ENCODE results near the gene FGD4.

Gene FGD4

GRCh38 chr12:32399370-32400113, at the start of gene FGD4:
Gene FGD4, plus strand, starts transcription at chr12:32399558.
- TF ChIP-seq, protein P1, sequence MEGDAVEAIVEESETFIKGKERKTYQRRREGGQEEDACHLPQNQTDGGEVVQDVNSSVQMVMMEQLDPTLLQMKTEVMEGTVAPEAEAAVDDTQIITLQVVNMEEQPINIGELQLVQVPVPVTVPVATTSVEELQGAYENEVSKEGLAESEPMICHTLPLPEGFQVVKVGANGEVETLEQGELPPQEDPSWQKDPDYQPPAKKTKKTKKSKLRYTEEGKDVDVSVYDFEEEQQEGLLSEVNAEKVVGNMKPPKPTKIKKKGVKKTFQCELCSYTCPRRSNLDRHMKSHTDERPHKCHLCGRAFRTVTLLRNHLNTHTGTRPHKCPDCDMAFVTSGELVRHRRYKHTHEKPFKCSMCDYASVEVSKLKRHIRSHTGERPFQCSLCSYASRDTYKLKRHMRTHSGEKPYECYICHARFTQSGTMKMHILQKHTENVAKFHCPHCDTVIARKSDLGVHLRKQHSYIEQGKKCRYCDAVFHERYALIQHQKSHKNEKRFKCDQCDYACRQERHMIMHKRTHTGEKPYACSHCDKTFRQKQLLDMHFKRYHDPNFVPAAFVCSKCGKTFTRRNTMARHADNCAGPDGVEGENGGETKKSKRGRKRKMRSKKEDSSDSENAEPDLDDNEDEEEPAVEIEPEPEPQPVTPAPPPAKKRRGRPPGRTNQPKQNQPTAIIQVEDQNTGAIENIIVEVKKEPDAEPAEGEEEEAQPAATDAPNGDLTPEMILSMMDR (IDR thresholded peaks at IDR 0.05; ENCODE audit: control insufficient read depth, extremely low read depth, insufficient read depth), result peak; percentile 59
- DNase-seq (ENCODE audit: low read depth), result peak; percentile 87
- peak within 1 kb of the TSS; percentile 63 for H3K4me3 ChIP-seq (ENCODE audit: low read depth, low read length)

DNA sequence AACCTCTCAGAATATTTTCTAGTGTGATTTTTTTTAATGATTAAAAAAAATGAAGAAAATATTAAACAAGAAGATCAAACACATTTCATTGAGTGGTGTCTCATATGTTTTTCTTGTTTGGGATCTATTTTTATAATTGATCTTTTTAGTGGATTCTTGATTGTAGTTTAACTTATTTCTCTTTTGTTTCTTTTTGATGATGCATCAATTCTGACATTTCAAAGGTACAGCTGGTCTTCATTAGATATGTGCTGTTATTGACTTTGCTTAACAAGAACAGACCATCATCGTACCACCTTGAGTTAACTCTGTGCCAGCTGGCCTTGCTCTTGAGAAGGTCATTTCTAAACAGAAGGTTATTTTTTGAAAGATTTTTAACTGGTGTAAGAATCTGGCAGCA, 45.8 kb upstream of the FGD4 start:
- no peak for DNase-seq (ENCODE audit: low read depth)
- TF ChIP-seq, protein P1 (IDR thresholded peaks at IDR 0.05; ENCODE audit: control insufficient read depth, extremely low read depth, insufficient read depth), result no peak
- no peak overlapping the region for H3K4me3 ChIP-seq (ENCODE audit: low read depth, low read length)

GRCh38 chr12:32357601-32358249, 41.6 kb upstream of the FGD4 start:
- H3K4me3 ChIP-seq (ENCODE audit: low read depth, low read length), result no peak overlapping the region
- TF ChIP-seq, protein P1 (IDR thresholded peaks at IDR 0.05; ENCODE audit: control insufficient read depth, extremely low read depth, insufficient read depth), result no peak
- DNase-seq (ENCODE audit: low read depth), result peak; percentile 50

DNA sequence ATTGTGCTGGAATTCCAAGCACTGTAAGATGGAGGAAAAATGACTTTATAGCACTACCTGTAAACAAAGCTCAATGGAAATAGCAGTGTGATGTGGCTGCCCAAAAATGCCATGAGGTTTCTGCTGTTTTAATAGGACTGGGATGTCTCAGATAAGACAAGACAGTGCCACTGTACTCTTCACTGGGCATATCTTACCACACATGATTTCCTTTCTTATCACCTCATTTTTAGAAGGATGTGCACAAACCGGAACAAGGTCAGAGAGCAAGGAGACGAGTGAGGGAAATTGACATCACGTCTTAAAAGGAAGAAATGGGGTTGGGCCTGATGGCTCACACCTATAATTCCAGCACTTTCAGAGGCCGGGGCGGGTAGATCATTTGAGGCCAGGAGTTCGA, 38.4 kb upstream of the FGD4 start:
- no peak for DNase-seq (ENCODE audit: low read depth)
- TF ChIP-seq, protein P1 (IDR thresholded peaks at IDR 0.05; ENCODE audit: control insufficient read depth, extremely low read depth, insufficient read depth), result no peak
- H3K4me3 ChIP-seq (ENCODE audit: low read depth, low read length), result no peak overlapping the region

DNA sequence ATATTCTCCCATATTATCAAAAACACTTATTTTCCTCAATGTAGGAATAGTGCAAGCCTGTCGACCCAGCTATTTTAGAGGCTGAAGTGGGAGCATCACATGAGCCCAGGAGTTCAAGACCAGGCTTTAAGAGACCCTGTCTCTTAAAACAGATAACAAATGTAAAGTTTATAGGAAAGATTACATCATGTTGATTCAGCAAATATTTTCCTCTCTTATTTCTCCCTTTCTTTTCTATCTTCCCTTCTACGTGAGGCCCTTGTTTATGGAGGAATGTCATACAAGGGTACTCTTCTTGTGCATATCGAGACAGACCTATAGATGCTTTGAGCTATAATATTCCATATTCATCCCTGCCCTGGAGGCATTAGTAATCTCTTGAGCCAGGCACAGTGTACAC, 36.5 kb upstream of the FGD4 start:
- DNase-seq (ENCODE audit: low read depth), result no peak
- TF ChIP-seq, protein P1 (IDR thresholded peaks at IDR 0.05; ENCODE audit: control insufficient read depth, extremely low read depth, insufficient read depth), result no peak
- H3K4me3 ChIP-seq (ENCODE audit: low read depth, low read length), result no peak overlapping the region

- DNase-seq (ENCODE audit: low read depth), result peak; percentile 50
- no peak overlapping the region for H3K4me3 ChIP-seq (ENCODE audit: low read depth, low read length)
- TF ChIP-seq, protein P1 (IDR thresholded peaks at IDR 0.05; ENCODE audit: control insufficient read depth, extremely low read depth, insufficient read depth), result peak; percentile 83
These were observed 33.8 kb upstream of the FGD4 start for GRCh38 chr12:32365473-32366064.
